Raji (cell line): ENCODE data around the gene SYP.

Experiments
- POLR2A ChIP-seq: IDR thresholded peaks from 2 replicates; pipeline ENCODE4 v1.6.1; 2011; ENCODE audit warnings: low read depth, low read length, control low read depth; ENCODE audit not compliant: insufficient read depth

Gene SYP

DNA sequence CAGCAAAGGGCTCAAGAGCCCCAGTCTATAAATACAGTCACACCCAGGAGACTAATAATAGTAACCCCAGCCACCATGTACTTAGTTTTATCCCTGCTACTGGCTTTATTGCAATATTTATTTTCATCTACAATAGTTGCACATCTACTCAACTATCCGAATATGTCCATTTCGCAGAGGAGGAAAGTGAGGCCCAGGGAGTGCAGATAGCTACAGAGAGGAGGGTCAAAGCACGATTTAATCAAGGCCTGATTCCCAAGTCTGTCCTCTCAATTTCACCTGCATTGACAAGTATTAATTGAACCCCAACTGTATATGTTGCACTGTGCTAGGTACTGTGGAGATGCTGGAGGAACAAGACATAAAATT is 32.3 kb downstream of the SYP start:
- no peak for TF ChIP-seq POLR2A

DNA sequence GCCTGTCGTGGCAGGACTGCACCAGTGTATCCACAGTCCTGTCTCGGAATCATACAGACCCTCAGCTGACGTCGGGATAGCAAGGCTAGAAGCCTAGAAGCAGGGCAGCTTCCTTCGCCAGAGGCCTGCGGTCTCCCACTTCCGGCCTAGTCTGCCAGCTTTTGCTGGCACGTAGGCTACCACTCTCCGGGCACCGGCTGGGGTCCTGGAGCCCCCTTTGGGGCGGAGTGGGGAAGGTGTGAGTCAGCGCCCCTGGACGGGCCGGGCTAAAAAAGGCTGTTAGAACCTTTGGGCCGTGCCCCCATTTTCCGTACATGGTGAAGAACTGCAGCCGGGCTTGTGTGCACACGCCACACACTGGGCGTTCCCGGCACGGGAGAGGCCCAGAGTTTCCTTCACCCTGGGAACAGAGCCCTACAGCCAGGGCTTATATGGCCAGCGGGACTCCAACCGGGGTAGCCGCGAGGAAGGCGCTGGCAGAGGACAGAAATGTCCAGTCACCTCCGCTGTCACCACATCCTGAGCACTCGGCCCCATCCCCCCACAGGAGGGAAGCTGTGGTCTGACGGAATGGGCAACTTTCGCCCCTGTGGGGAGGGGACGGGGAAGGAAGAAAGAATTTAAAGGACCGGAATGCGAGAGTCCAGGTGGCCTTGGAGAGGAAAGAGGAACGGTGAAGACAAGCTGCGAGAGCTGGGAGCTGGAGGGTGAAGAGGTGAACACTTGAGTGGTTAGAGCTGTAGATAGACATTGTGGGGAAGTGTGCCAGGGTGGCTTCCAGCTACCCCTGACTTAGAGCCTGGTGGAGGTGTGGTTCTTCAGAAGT is 32.9 kb downstream of the SYP start:
- 0 out of 2 replicates have a peak, but pooled peaks have one; percentile 20 for TF ChIP-seq POLR2A

DNA sequence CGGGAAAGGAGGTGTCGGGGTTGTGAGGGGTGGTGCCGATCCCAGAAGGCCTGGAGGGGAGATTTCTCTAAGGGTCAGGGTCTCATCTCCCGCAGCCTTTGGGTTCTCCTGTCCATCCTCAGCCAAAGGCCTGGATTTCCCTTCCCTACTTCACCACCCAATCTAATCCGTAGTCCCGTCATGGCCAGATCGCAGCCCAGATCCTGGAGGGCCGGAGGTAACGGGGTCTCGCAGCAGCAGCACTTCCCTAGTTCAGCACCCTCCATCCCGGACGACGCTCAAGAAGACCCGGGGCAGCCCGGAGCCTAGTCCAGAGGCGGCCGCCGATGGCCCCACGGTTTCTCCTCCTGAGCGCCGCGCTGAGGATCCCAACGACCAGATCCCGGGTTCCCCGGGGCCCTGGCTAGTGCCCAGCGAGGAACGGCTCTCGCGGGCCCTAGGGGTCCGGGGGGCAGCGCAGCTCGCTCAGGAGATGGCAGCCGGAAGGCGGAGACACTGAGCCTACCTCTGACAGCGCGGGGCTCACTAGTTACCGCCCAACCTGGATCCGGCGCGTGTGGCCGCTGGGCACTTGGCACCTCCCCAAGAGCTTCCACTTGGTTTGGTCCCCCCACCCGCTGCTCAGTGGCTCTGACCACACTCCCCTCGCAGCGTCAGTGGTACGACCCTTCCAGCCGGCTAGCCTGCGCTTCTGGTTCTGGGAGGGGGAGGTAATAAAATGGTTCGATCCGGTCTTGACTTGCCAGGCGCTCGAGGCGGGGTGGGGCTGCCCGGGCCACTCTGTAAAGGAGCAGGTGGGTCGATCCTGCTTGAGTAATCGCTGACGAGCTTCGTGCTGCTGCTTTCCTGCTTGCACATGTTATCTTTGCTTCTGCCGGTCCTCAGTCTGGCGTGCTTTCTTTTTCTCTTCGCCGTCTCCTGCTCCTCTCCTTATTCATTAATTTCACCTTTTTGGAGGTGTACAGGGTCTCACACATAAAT is 33.8 kb downstream of the SYP start:
- no peak for TF ChIP-seq POLR2A

DNA sequence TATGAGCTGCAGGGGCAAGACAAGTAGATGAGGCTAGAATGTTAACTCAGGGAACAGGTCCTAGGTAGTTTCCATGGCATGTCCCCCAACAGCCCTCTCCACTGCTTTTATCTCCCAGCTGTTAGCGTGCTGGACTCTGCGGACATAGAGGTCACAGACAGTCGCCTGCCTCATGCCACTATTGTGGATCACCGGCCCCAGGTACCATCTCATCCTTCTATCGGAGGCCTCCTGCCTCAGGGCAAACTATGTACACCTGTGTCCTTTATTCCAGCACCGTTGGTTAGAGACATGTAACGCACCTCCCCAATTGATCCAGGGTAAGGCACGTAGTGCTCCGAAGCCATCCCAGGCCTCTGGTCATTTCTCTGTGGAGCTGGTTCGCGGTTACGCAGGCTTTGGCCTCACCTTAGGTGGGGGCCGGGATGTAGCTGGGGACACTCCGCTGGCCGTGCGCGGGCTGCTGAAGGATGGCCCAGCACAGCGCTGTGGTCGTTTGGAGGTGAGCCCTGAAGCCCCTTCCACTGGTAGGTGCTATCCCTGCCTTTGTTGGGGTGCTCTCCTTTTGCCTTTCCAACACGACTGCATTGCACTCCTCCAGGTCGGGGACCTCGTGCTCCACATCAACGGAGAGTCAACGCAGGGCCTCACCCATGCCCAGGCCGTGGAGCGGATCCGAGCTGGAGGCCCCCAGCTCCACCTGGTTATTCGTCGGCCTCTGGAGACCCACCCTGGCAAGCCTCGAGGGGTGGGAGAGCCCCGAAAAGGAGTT is 35.2 kb downstream of the SYP start:
- no peak for TF ChIP-seq POLR2A

DNA sequence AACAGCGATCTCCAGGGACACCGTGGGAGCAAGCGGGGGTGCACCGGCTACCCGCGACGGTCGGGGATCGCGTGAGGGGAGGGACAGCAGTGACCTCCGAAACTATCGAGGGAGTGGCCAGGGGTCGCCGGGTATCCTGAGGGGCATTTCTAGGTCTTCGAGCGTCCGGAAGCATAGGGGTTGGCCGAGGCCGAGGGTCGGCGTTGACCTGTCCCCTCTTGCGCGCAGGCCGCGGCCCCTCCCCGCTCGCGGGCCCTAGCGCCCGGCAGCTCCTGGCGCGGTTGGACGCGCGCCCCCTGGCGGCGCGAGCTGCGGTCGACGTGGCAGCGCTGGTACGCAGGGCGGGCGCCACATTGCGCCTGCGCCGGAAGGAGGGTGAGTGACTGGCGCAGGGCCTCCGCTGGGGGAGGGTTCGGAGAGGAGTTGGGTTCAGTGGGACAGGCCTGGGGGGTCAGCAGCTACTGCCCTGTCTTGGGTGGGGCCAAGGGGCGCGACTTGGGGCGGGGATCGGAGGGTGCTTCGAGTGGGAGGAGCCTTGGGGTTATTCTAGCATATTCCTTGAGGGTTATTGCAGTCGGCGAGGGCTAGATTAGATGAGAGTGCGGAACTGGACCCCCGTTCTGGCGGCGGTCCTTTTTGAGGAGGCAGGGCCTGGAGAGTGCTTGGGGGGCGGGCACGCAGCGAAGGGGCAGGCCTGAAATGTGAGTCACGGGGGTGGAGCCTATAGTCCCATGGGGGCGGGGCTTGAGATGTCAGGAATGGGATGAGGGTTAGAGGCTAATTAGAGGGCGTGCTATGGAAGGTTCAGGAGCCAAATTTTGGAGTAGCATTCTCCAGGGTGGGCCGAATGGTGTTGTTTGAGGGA is 36.2 kb downstream of the SYP start:
- TF ChIP-seq POLR2A, result peak; percentile 32; the same call in 1 of the 2 replicates

DNA sequence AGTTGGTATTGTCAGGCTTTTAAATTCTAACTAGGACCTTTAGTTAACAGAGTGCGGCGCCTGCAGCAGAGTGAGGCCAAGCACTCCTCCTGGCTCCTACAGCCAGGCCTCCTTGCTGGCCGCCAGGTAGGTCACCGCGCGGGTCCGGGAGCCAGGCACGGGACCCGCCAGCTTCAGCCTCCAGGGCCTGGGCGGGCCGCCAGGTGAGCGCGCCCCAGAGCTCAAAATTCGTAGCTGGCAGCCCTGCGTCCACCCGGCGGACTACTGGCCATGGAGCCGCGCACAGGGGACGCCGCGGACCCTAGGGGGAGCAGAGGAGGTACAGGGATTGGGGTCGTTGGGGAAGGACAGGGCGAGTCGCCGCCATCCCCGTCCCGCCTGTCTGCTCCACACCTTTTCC is 37.4 kb downstream of the SYP start, which contains the start of gene MAGIX:
TSS of gene MAGIX (plus strand) at position 139 of the 400 bp plus-strand sequence. CDS start at position 271, 132 bp downstream.
- TF ChIP-seq POLR2A, result no peak

DNA sequence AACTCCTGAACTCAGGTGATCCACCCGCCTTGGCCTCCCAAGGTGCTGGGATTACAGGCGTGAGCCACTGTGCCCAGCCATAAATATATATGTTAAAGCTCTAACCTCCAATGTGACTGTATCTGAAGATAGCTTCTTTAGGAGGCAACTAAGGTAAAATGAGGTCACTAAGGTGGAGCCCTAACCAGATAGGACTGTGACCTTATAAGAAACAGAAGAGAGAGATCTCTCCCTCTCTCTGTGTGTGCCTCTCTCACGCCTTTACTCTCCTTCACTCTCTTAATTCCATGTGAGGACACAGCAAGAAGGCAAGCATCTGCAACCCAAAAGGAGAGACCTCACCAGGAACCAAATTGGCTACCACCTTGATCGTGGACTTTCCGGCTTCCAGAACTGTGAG is 38.4 kb downstream of the SYP start:
- no peak for TF ChIP-seq POLR2A

DNA sequence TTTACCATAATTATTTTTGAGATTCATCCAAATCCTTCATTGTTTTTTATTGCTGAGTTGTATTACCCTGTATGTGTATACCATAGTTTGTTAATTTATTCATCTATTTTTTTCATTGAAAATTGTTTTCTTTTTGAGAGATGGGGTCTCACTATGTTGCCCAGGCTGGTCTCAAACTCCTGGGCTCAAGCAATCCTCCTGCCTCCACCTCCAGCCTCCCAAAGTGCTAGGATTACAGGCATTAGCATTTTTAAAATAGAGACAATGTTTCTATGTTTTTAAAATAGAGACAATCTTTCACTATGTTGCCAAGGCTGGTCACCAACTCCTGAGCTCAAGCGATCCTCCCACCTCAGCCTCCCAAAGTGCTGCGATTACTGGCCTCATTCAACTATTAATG is 39.1 kb downstream of the SYP start:
- no peak for TF ChIP-seq POLR2A

DNA sequence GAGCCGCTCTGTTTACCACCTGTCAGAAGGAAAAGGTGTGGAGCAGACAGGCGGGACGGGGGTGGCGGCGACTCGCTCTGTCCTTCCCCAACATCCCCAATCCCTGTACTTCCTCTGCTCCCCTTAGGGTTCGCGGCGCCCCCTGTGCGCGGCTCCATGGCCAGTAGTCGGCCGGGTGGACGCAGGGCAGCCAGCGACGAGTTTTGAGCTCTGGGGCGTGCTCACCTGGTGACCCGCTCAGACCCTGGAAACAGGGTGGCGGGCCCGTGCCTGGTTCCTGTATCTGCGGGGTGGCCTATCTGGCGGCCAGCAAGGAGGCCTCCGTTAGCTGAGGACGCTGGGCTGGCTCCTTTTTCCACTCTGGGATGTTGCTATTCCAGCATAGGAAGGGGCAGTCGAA is 42.8 kb downstream of the SYP start:
- no peak for TF ChIP-seq POLR2A

DNA sequence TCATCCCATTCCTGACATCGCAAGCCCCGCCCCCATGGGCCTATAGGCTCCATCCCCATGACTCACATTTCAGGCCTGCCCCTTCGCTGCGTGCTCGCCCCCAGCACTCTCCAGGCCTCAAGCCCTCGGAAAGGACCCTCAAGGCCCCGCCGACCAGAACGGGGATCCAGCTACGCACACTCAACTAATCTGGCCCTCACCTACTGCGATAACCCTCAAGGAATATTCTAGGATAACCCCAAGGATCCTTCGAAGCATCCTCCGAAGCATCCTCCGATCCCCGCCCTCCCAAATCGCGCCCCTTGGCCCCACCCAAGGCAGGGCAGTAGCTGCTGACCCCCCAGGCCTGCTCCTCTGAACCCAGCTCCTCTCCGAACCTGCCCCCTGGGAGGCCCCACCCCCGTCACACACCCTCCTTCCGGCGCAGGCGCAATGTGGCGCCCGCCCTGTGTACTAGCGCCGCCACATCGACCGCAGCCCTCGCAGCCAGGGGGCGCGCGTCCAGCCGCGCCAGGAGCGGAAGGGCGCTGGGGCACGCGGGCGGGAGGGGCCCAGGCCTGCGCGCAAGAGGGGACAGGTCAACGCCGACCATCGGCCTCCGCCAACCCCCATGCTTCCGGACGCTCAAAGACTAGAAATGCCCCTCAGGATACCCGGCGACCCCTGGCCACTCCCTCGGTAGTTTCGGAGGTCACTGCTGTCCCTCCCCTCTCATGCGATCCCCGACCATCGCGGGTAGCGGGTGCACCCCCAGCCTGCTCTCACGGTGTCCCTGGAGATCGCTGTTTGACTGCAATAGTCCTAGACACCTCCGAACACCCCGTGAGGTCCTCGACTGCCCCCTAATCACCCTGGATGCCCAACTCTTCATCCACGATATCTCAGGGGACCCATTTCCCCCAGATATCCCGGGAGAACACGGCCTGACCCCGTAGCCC is 43.8 kb downstream of the SYP start:
- peak; percentile 34 for TF ChIP-seq POLR2A

DNA sequence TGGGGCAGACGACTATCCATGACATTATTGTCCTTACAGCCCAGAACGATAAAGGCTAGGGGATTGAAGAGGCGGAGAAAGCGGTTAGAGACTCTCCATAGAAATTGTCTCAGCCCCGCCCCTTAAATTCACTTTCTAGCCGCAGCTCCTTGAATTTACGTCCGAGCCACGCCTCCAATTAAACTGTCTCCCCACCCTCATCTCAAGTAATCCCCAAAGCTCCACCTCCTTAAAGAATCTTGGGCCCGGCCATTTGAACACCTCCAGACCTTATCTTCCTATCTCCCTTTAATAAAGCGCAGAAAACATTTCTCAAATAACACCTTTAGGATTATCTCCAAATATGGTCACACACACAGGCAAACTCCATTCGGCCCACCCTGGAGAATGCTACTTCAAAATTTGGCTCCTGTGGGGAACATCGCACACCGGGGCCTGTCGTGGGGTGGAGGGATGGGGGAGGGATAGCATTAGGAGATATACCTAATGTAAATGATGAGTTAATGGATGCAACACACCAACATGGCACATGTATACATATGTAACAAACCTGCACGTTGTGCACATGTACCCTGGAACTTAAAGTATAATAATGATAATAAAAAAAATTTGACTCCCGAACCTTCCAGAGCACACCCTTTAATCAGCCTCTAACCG is 44.6 kb downstream of the SYP start:
- TF ChIP-seq POLR2A, result no peak

DNA sequence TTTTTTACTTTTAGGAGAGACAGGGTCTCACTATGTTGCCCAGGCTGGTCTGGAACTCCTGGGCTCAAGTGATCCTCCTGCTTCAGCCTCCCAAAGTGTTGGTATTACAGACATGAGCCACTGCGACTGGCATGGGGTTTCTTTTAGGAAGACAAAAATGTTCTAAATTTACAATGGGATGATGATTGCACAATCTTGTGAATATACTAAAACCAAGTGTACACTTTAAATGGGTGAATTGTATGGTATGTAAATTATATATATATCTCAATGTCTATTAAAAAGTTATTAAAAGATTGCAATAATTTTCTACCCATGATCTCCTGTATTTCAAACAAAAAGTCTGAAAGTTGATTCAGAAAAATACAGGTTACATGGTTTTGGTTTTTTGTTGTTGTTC is 46.5 kb downstream of the SYP start:
- no peak for TF ChIP-seq POLR2A
